WTC11 (cell line): ENCODE measurements around the gene RPL26. TPM values are rescaled to one million over a fixed set of nuclear protein-coding genes. Genes with fewer than 3 reads are reported as not detected.
A peak's percentile ranks its signal among the peaks of the same experiment; 100 is the strongest.

Experiments
- ATAC-seq: fragments of 200-7000 bp; cut with Tn5 transposase; 2 replicates; pipeline ENCODE4 v1.10.0; 2021; ENCODE audit warnings: mild to moderate bottlenecking, moderate library complexity
- CTCF ChIA-PET: fragments of 300-600 bp; sonication (Branson Sonifier 250); formaldehyde crosslinking; loops from one replicate; lab custom pipeline; 2021; ENCODE audit warnings: antibody characterized with exemption; lab: Charles Lee
- POLR2A ChIA-PET: fragments of 350-600 bp; sonication (Branson Sonifier 250); formaldehyde crosslinking; loops from one replicate; lab custom pipeline; 2021; ENCODE audit warnings: antibody characterized with exemption; lab: Charles Lee
- DNase-seq: peaks from one replicate; pipeline ENCODE4 v3.0.0; 2021; ENCODE audit warnings: low spot score
- H3K27ac Mint-ChIP-seq: 2 replicates; pipeline ENCODE4 v1.8.0; 2021; ENCODE audit warnings: mixed read lengths
- H3K27me3 Mint-ChIP-seq: 2 replicates; pipeline ENCODE4 v1.8.0; 2021; ENCODE audit warnings: low read depth, mild to moderate bottlenecking, moderate library complexity, mixed read lengths
- H3K36me3 Mint-ChIP-seq: 2 replicates; pipeline ENCODE4 v1.8.0; 2021; ENCODE audit warnings: mixed read lengths
- H3K4me1 Mint-ChIP-seq: 2 replicates; pipeline ENCODE4 v1.8.0; 2022; ENCODE audit warnings: mixed read lengths
- H3K4me3 Mint-ChIP-seq: 2 replicates; pipeline ENCODE4 v1.8.0; 2021; ENCODE audit warnings: mild to moderate bottlenecking, moderate library complexity, mixed read lengths
- H3K9me3 Mint-ChIP-seq: 2 replicates; pipeline ENCODE4 v1.8.0; 2021; ENCODE audit warnings: mixed read lengths
- CDX4 ChIP-seq: fragments of 250-450 bp; sonication (Bioruptor Pico); IDR thresholded peaks from 2 replicates; pipeline ENCODE4 v1.9.0; 2021; ENCODE audit warnings: moderate library complexity, mild to moderate bottlenecking, inconsistent platforms, borderline replicate concordance
- CTCF ChIP-seq: fragments of 200-600 bp; IDR thresholded peaks from 2 replicates; pipeline ENCODE4 v1.8.0; 2022; ENCODE audit warnings: antibody characterized with exemption
- EMX1 ChIP-seq: fragments of 250-450 bp; sonication (Bioruptor Pico); IDR thresholded peaks from 2 replicates; pipeline ENCODE4 v1.8.0; 2021; ENCODE audit warnings: mild to moderate bottlenecking
- ERG ChIP-seq: fragments of 250-450 bp; sonication (Bioruptor Pico); IDR thresholded peaks from 2 replicates; pipeline ENCODE4 v1.8.0; 2021; ENCODE audit warnings: mild to moderate bottlenecking
- GRHL2 ChIP-seq: fragments of 250-450 bp; sonication (Bioruptor Pico); IDR thresholded peaks from 2 replicates; pipeline ENCODE4 v1.8.0; 2022; ENCODE audit warnings: mild to moderate bottlenecking, moderate library complexity; ENCODE audit not compliant: insufficient replicate concordance, severe bottlenecking
- GTF2I ChIP-seq: fragments of 250-450 bp; sonication (Bioruptor Pico); conservative IDR thresholded peaks from 2 replicates; pipeline ENCODE4 v1.4.0; 2021; ENCODE audit warnings: mild to moderate bottlenecking
- HMGXB4 ChIP-seq: sonication (generic); formaldehyde crosslinking; IDR thresholded peaks from 2 replicates; pipeline ENCODE4 v1.8.1; 2023; ENCODE audit warnings: mild to moderate bottlenecking, moderate library complexity, missing genetic modification reagents
- IRF2 ChIP-seq: sonication (generic); formaldehyde crosslinking; IDR thresholded peaks from 2 replicates; pipeline ENCODE4 v1.8.0; 2022; ENCODE audit warnings: low read depth, missing genetic modification reagents, borderline replicate concordance
- NR1H2 ChIP-seq: sonication (generic); formaldehyde crosslinking; IDR thresholded peaks from 2 replicates; pipeline ENCODE4 v1.9.0; 2021; ENCODE audit warnings: mild to moderate bottlenecking, moderate library complexity, missing genetic modification reagents
- NR3C1 ChIP-seq: sonication (generic); formaldehyde crosslinking; conservative IDR thresholded peaks from 2 replicates; pipeline ENCODE4 v1.8.1; 2023; ENCODE audit warnings: low read depth, mild to moderate bottlenecking, missing genetic modification reagents
- OVOL2 ChIP-seq: fragments of 250-450 bp; sonication (Bioruptor Pico); IDR thresholded peaks from 2 replicates; pipeline ENCODE4 v1.9.0; 2021; ENCODE audit warnings: mild to moderate bottlenecking, borderline replicate concordance
- ZNF263 ChIP-seq: sonication (generic); formaldehyde crosslinking; IDR thresholded peaks from 2 replicates; pipeline ENCODE4 v1.8.1; 2022; ENCODE audit warnings: low read depth, mild to moderate bottlenecking, moderate library complexity, missing genetic modification reagents
- ZNF423 ChIP-seq: fragments of 250-450 bp; sonication (Bioruptor Pico); IDR thresholded peaks from 2 replicates; pipeline ENCODE4 v2.1.2; 2022; ENCODE audit warnings: mild to moderate bottlenecking, moderate library complexity
- ZSCAN18 ChIP-seq: fragments of 250-450 bp; sonication (Bioruptor Pico); IDR thresholded peaks from 2 replicates; pipeline ENCODE4 v2.1.2; 2022; ENCODE audit warnings: mild to moderate bottlenecking, moderate library complexity
- total RNA-seq: library from RNA; stranded (reverse); gene quantifications from 3 replicates; pipeline ENCODE4 v1.2.3, GENCODE V29; 2021
- TF ChIP-seq, protein P1 (sequence below): sonication (generic); formaldehyde crosslinking; IDR thresholded peaks from 2 replicates; pipeline ENCODE4 v1.8.1; 2022; ENCODE audit warnings: low read depth, missing genetic modification reagents, borderline replicate concordance

Gene RPL26
- total RNA-seq, 1 experiment from 2014 or later, result 1,825 TPM

DNA sequence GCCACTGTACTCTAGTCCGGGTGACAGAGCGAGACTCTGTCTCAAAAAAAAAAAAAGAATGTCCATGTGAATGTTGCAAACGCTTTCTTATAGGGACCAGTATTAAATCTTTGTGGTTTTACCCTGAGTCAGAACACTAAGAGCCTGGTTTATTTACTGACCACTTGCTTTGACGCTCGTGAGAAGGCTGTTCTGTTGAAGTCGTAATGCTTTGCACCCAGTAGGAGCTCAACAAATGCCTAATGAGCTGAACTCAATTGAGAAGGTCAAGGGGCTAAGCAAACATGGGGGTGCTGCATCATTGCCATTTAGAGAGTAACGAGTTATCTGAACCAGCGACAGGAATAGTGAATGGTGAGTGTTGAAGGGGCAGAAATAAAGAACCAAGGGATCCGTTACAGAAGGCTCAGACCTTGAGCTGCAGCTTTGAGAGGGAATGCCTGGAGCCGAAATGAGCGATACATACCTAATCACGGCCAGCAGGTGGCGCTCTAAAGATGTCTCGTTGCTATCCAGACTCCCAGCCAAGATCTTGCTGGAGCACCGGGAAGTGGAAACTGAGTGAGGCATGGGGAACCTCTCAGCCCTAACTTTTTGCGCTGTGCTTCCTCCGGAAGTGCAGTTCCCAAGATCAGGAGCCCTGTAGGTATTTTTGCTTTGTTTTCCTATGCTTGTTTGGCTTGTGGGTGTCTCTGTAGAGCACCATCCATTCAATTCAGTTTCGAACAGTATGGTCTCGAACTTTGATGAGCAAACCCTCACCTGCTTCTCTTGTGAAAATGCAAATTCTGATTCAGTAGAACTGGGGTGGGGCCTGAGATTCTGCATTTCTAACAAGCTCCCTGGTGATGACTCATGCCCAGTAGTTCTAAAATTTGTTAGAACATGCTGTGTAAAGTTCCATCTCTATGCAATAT is 27.2 kb upstream of the RPL26 start:
- no peak overlapping the region for H3K27ac Mint-ChIP-seq
- H3K4me3 Mint-ChIP-seq, result no peak overlapping the region
- H3K9me3 Mint-ChIP-seq, result no peaks in the 10 kb centered on the region
- ChIA-PET POLR2A (interaction anchor here (0.5 kb wide), 1 partner anchor 75 kb away, joined by 5 read pairs; no protein-coding TSS in a partner anchor), CTCF (interaction anchor here (0.6 to 3.5 kb wide), 50 partner anchors 8 to 484 kb away, joined by 3 to 27 read pairs (median 4); partner anchors contain the start of genes CTC1, MFSD6L, NDEL1 and PFAS)
- peaks cover 2% of the 10 kb centered on the region; the same call in 1 of the 2 replicates for H3K27me3 Mint-ChIP-seq
- peak; percentile 88 for ATAC-seq
- H3K36me3 Mint-ChIP-seq, result no peaks in the 10 kb centered on the region
- TF ChIP-seq IRF2 (CRISPR knock-in tag), result no peak
- no peak for TF ChIP-seq GRHL2 (CRISPR knock-in tag)
- TF ChIP-seq, protein P1, sequence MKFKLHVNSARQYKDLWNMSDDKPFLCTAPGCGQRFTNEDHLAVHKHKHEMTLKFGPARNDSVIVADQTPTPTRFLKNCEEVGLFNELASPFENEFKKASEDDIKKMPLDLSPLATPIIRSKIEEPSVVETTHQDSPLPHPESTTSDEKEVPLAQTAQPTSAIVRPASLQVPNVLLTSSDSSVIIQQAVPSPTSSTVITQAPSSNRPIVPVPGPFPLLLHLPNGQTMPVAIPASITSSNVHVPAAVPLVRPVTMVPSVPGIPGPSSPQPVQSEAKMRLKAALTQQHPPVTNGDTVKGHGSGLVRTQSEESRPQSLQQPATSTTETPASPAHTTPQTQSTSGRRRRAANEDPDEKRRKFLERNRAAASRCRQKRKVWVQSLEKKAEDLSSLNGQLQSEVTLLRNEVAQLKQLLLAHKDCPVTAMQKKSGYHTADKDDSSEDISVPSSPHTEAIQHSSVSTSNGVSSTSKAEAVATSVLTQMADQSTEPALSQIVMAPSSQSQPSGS (CRISPR knock-in tag), result no peak
- TF ChIP-seq GTF2I (CRISPR knock-in tag), result no peak
- no peak for TF ChIP-seq NR1H2 (CRISPR knock-in tag)
- TF ChIP-seq EMX1 (CRISPR knock-in tag), result 0 out of 2 replicates have a peak, but pooled peaks have one; percentile 24
- TF ChIP-seq ZNF263 (CRISPR knock-in tag), result no peak
- TF ChIP-seq CDX4 (CRISPR knock-in tag), result no peak
- no peak for TF ChIP-seq HMGXB4 (CRISPR knock-in tag)
- TF ChIP-seq CTCF, result peak; percentile 90
- no peak for TF ChIP-seq OVOL2 (CRISPR knock-in tag)
- TF ChIP-seq ZNF423 (CRISPR knock-in tag), result no peak
- TF ChIP-seq NR3C1, result no peak
- TF ChIP-seq ZSCAN18, result no peak
- no peak for TF ChIP-seq ERG (CRISPR knock-in tag)
- peak; percentile 92 for DNase-seq
- peaks cover 14% of the 10 kb centered on the region for H3K4me1 Mint-ChIP-seq
